MM.1S (cell line): ENCODE results near the gene ELK3.

ENCODE experiments used
- EZH2 ChIP-seq: fragments of 300-600 bp; sonication (generic); optimal IDR thresholded peaks from 2 replicates; pipeline ENCODE3; 2017; ENCODE audit warnings: low read depth, mild to moderate bottlenecking, antibody characterized with exemption, low read length, mixed read lengths
- TF ChIP-seq, protein P1 (sequence below): fragments of 300-600 bp; sonication (generic); IDR thresholded peaks from 2 replicates; pipeline ENCODE4 v1.5.1; 2016; ENCODE audit warnings: antibody characterized with exemption, low read length, mixed read lengths

DNA sequence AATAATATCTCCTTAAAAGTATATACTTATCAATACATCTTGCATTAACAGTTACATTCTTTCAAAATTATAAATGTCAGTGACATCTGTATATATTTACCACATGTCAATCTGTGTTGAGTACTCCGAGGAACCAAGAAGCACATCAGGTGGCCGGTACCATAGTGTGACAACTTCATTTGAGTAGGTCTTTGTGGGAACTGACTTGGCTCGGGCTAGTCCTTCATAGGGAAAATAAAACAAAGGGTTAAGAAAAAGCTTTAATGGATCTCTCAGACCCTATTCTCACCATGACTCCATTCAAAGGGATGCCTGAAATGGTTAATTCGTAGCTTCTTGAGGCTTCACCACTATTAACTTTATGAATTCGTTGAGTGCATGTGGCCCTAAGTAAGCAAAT, 94.9 kb downstream of the ELK3 start:
- TF ChIP-seq, protein P1, sequence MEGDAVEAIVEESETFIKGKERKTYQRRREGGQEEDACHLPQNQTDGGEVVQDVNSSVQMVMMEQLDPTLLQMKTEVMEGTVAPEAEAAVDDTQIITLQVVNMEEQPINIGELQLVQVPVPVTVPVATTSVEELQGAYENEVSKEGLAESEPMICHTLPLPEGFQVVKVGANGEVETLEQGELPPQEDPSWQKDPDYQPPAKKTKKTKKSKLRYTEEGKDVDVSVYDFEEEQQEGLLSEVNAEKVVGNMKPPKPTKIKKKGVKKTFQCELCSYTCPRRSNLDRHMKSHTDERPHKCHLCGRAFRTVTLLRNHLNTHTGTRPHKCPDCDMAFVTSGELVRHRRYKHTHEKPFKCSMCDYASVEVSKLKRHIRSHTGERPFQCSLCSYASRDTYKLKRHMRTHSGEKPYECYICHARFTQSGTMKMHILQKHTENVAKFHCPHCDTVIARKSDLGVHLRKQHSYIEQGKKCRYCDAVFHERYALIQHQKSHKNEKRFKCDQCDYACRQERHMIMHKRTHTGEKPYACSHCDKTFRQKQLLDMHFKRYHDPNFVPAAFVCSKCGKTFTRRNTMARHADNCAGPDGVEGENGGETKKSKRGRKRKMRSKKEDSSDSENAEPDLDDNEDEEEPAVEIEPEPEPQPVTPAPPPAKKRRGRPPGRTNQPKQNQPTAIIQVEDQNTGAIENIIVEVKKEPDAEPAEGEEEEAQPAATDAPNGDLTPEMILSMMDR: no peak
- no peak for TF ChIP-seq EZH2
